Measurements from ENCODE around the gene WBP1. TPM values are rescaled to one million over a fixed set of nuclear protein-coding genes. Genes with fewer than 3 reads are reported as not detected.

The WBP1 gene
- total and polyA plus RNA-seq, 2 donors (not counting 3 experiments of a cell fraction or from before 2014, with no cell fraction given) = 50.5 to 209 TPM

GRCh38 chr2:74474481-74474880 is 16.2 kb downstream of the WBP1 start:
- POLR2A ChIA-PET = no interaction called here
- peaks cover 13% of the 10 kb centered on the region for H3K4me1 ChIP-seq (ENCODE audit: control insufficient read depth, extremely low read depth, insufficient read depth, low read length)
- no peaks in the 10 kb centered on the region for H3K9me1 ChIP-seq (replicated peaks; ENCODE audit: control insufficient read depth, extremely low read depth, insufficient read depth, low read length)
- dilution Hi-C loops (cut with MboI; ENCODE audit: extremely low pct_ligation_motif_present, low sequenced_read_pairs) (no loop called here), intact Hi-C loops (cut with micrococcal nuclease) (no loop called here)
- FAIRE-seq = no peak
- no peak overlapping the region for H3K4me2 ChIP-seq (ENCODE audit: insufficient read depth, low read length)
- DNase-seq (ENCODE audit: low read depth, low spot score) = no peak
- H3K4me3 ChIP-seq (replicated peaks in 1 of 3; ENCODE audit: insufficient read depth in 1 of 3, low read depth in 1 of 3, low read length in 3 of 3) = no peak overlapping the region
- H3K27me3 ChIP-seq (ENCODE audit: control insufficient read depth in 2 of 2, insufficient read depth in 2 of 2, low read length in 2 of 2) = no peaks in the 10 kb centered on the region
- H2AFZ ChIP-seq (ENCODE audit: low read depth, low read length) = no peak overlapping the region
- TF ChIP-seq MYC (IDR thresholded peaks at IDR 0.05; ENCODE audit: low read depth, low read length) (no peak), POLR2AphosphoS5 (IDR thresholded peaks at IDR 0.05; ENCODE audit: insufficient read depth, low read depth, low read length) (no peak), POLR2A (IDR thresholded peaks at IDR 0.05; ENCODE audit: low read depth, low read length) (no peak), CTCF (IDR thresholded peaks at IDR 0.05; ENCODE audit: extremely low read depth in 1 of 2, insufficient read depth in 1 of 2, low read depth in 1 of 2, low read length in 2 of 2) (no peak), FOS (IDR thresholded peaks at IDR 0.05; ENCODE audit: borderline replicate concordance, insufficient read depth, low read length) (no peak), JUN (IDR thresholded peaks at IDR 0.05; ENCODE audit: borderline replicate concordance, insufficient read depth, insufficient read length, low read depth) (no peak), GATA2 (IDR thresholded peaks at IDR 0.05; ENCODE audit: insufficient read depth, insufficient read length, low read depth, low read length) (no peak), MAX (IDR thresholded peaks at IDR 0.05; ENCODE audit: insufficient read depth, insufficient read length) (no peak), EZH2 (IDR thresholded peaks at IDR 0.05; ENCODE audit: borderline replicate concordance, low read depth, low read length, severe bottlenecking) (no peak)
- peaks cover 0 to 7% of the 10 kb centered on the region in 2 experiments for H3K36me3 ChIP-seq (ENCODE audit: control insufficient read depth in 2 of 2, extremely low read depth in 1 of 2, insufficient read depth in 2 of 2, low read length in 2 of 2)
- no peaks in the 10 kb centered on the region for H4K20me1 ChIP-seq (replicated peaks; ENCODE audit: control insufficient read depth, extremely low read depth, insufficient read depth, low read length)
- no peaks in the 10 kb centered on the region for H3K79me2 ChIP-seq (ENCODE audit: control insufficient read depth, insufficient read depth, low read length)
- CTCF ChIA-PET = interaction anchor here (0.8 to 1.8 kb wide), 5 partner anchors 9 to 225 kb away, joined by 3 to 6 read pairs (median 5); partner anchors contain the start of gene MOGS
- no TSS peak for BruUV-seq (replicated peaks)
- H3K27ac ChIP-seq (ENCODE audit: insufficient read depth, low read depth, low read length) = no peak overlapping the region
- H3K9me3 ChIP-seq (replicated peaks; ENCODE audit: control insufficient read depth, insufficient read depth, low read length) = no peaks in the 10 kb centered on the region
- no peak overlapping the region for H3K9ac ChIP-seq (replicated peaks; ENCODE audit: extremely low read depth, insufficient read depth, low read length)

Data from endothelial cell of umbilical vein (primary cell).